VCaP (cell line): ENCODE results near the gene TAF11.

Experiments
- H3K27ac ChIP-seq: fragments of 450-650 bp; 2 replicates; pipeline ENCODE4 v1.5.1; 2017
- TF ChIP-seq, protein P1 (sequence below): fragments of 450-650 bp; conservative IDR thresholded peaks from 2 replicates; pipeline ENCODE4 v1.5.1; 2017; ENCODE audit warnings: mild to moderate bottlenecking, moderate library complexity

Gene TAF11

DNA sequence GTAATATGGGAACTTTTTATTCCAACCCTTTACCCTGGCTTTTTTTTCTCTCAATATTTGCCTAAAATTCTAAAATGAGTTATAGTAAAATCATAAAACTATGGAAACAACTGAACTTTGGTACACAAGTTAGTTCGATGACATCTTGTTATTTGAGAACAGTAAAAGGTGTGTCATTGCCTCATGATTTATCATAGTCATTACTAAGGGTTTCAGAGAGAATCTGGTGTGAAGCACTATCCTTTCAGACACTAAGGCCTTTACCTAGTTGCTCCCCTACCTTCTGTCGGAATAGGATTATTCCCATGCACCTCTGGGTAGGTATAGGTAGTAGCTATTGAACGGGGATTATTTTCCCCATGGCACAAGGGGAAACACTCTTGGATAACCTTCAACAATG is 11.4 kb downstream of the TAF11 start:
- H3K27ac ChIP-seq, result no peak overlapping the region
- TF ChIP-seq, protein P1, sequence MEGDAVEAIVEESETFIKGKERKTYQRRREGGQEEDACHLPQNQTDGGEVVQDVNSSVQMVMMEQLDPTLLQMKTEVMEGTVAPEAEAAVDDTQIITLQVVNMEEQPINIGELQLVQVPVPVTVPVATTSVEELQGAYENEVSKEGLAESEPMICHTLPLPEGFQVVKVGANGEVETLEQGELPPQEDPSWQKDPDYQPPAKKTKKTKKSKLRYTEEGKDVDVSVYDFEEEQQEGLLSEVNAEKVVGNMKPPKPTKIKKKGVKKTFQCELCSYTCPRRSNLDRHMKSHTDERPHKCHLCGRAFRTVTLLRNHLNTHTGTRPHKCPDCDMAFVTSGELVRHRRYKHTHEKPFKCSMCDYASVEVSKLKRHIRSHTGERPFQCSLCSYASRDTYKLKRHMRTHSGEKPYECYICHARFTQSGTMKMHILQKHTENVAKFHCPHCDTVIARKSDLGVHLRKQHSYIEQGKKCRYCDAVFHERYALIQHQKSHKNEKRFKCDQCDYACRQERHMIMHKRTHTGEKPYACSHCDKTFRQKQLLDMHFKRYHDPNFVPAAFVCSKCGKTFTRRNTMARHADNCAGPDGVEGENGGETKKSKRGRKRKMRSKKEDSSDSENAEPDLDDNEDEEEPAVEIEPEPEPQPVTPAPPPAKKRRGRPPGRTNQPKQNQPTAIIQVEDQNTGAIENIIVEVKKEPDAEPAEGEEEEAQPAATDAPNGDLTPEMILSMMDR, result no peak

DNA sequence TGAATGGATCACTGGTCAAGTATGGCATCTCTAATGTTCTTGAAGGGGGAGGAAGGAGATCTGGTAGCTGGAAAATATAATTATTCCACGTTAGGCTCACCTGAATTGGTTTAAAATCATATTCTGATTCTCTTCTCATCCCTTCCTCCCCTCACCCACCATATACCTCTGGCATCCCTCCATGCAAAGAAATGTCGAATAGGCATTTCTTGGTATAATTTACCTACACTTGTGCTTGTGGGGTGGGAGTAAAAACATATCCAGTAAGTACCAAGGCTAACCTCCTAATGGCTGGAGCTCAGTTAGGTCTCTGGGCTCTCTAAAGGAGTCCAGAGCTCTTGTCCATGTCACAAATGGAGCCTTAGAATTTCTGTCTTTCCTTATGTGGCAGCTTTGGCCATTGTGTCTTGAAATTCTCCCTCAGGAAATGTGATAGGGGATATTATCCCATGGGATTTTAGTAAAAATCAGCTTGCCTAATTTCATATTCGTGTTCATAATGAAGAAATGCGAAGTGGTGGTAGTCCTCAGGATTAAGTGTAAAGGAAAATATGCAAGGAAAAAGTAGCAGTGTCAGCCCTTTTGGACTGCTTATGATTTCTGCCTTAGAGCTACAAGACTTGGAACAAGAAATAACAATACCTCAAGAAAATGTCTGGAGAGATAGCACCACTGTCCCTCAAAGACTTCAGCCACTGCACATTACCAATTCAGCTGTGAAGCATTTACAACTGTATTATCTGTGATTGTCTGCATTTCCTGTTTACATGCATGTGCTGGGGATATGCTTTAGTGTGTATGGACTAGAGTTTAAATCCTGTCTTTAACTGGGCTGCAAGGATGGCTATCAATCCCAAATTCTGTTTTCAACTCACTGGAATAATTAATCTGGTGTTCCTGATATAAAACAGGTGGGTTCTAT is 12.3 kb downstream of the TAF11 start:
- no peak overlapping the region for H3K27ac ChIP-seq
- TF ChIP-seq, protein P1, result no peak

- H3K27ac ChIP-seq, result no peak overlapping the region
- TF ChIP-seq, protein P1, result no peak
Measured at GRCh38 chr6:34872332-34872731, 15.5 kb downstream of the TAF11 start.

GRCh38 chr6:34871853-34872252 is 16.0 kb downstream of the TAF11 start:
- no peak overlapping the region for H3K27ac ChIP-seq
- TF ChIP-seq, protein P1, result no peak

- H3K27ac ChIP-seq, result no peak overlapping the region
- TF ChIP-seq, protein P1, result 0 out of 2 replicates have a peak, but pooled peaks have one; percentile 6
Measured at GRCh38 chr6:34867484-34867883, 20.4 kb downstream of the TAF11 start.

DNA sequence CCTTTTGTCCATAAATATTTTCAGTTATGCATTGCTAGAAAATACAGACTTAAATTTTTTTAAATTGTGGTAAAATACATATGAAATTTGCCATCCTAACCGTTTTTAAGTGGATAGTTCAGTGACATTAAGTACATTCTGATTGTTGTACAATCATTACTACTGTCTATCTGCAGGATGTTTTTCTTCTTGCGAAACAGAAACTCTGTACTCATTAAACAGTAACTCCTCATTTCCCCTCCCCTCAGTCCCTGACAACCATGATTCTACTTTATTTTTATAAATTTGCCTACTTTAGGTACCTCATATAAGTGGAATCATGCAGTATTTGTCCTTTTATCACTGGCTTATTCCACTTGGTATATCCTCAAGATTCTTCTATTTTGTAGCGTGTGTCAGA is 21.3 kb downstream of the TAF11 start:
- no peak overlapping the region for H3K27ac ChIP-seq
- TF ChIP-seq, protein P1, result no peak

DNA sequence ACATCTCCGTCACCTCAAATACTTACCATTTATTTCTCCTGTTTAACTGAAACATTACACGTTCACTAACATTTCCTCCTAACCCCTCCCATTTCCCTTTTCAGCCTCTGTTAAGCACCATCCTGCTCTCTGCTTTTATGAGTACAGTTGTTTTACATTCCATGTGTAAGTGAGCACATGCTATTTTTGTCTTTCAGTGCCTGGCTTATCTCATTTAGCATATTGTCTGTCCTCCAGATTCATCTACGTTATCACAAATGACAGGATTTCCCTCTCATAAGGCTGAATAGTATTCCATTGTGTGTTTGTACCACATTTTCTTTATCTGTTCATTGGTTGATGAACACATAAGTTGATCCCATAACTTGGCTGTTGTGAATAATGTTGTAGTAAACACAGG is 22.7 kb downstream of the TAF11 start:
- no peak overlapping the region for H3K27ac ChIP-seq
- TF ChIP-seq, protein P1, result no peak
